ENCODE data around the gene MTMR3.

DNA sequence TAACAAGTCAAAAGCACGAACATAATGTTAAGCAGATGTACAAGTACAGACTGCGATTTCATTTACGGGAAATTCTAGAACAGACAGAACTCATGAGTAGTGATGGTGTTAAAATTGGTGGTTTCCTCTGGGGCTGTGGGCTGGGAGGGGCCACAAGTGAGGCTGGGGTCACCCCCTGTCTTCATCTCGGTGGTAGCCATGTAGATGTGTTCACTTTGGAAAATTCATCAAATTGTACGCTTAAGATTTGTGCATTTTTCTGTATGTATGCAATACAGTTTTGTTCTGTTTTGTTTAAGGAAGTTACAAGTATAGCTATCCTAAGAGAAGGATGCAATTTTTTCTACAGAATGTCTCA, 44.4 kb upstream of the MTMR3 start:
- no peak for TF ChIP-seq CTCF (IDR thresholded peaks at IDR 0.05)
- TF ChIP-seq POLR2A (IDR thresholded peaks at IDR 0.05): no peak
